SJSA1 (cell line): ENCODE results near the gene PPP1R9A. TPM values are rescaled to one million over a fixed set of nuclear protein-coding genes. Genes with fewer than 3 reads are reported as not detected.
A peak's percentile ranks its signal among the peaks of the same experiment; 100 is the strongest.

ENCODE experiments used
- DNase-seq, 2 experiments: peaks; one replicate each; pipeline ENCODE4 v3.0.0-alpha.2; 2015 to 2020; ENCODE audit warnings: low spot score in 2 of 2, low read depth in 1 of 2
- H3K27ac ChIP-seq: fragments of 250-450 bp; sonication (Bioruptor Pico); 2 replicates; pipeline ENCODE4 v1.5.1; 2020; ENCODE audit warnings: mild to moderate bottlenecking, moderate library complexity
- H3K27me3 ChIP-seq: fragments of 250-450 bp; sonication (Bioruptor Pico); replicated peaks from 2 replicates; pipeline ENCODE4 v1.5.1; 2020; ENCODE audit warnings: mild to moderate bottlenecking, moderate library complexity
- H3K36me3 ChIP-seq: fragments of 250-450 bp; sonication (Bioruptor Pico); 2 replicates; pipeline ENCODE4 v1.5.1; 2020; ENCODE audit warnings: mild to moderate bottlenecking
- H3K4me1 ChIP-seq: fragments of 250-450 bp; sonication (Bioruptor Pico); replicated peaks from 2 replicates; pipeline ENCODE4 v1.6.1; 2021; ENCODE audit warnings: mild to moderate bottlenecking
- H3K4me3 ChIP-seq: fragments of 250-450 bp; sonication (Bioruptor Pico); 2 replicates; pipeline ENCODE4 v1.5.1; 2020; ENCODE audit warnings: mild to moderate bottlenecking
- H3K9me3 ChIP-seq: fragments of 250-450 bp; sonication (Bioruptor Pico); replicated peaks from 2 replicates; pipeline ENCODE4 v1.5.1; 2020; ENCODE audit warnings: mild to moderate bottlenecking
- total RNA-seq: library from RNA; depleted of rRNA; stranded (reverse); fragments of >200 nt; shearing (Covaris generic); gene quantifications from 2 replicates; pipeline ENCODE4 v1.2.3, GENCODE V29; 2014

Gene PPP1R9A
- total RNA-seq, 1 experiment from 2014 or later: not detected

DNA sequence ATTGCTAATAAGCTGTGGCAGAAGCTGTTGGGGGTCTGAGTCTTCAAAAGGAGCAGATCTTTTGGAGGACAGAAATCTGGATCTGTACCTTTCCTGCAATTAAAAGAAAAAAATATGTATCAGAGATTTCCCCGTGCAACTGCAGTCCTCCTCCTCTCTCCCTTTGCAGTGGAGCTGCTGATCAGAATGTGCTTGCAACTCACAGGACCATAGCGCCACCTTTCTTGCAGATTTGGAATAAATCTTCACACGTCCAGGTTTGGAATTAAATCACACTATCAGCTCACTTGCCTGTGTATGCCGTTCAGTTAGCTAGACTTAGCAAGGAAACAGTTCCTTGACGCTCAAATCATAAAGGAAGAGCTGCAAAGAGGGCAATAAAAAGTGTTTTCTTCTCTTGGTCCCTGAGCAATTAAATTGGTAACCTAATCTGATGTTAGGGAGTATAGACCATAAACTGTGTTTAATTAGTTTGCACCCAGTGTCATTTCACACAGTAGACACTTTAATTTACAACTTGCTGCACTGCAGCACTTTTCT lies 339.5 kb downstream of the PPP1R9A start:
- no peak overlapping the region for H3K27ac ChIP-seq

DNA sequence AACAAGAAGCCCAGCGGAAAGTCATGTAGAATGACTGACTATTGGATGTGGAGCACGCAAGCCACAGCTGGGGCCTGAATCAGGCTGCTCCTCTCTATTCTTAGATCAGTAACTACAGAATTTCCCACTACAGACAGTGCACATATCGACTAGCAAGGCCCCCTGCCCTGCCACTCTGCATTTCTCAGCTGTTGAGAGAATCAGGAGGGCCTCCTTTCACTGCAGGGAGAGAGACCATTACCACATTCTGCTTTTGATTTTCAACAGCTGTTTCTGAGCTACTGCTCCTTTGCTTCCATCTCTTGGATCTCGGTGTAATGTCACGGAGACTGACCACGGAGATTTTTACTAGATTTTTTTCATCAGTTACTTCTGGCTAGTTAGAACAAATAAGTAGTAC lies 343.2 kb downstream of the PPP1R9A start:
- Histone ChIP-seq H3K36me3 (no peaks in the 10 kb centered on the region), H3K4me1 (no peaks in the 10 kb centered on the region), H3K27ac (no peak overlapping the region), H3K9me3 (no peaks in the 10 kb centered on the region), H3K27me3 (no peaks in the 10 kb centered on the region), H3K4me3 (no peak overlapping the region)
- no peak for DNase-seq

More for the DNA sequence above, 339.5 kb downstream of the PPP1R9A start:
- DNase-seq: peak in 1 of 2 experiments; percentile 16
- H3K4me3 ChIP-seq: no peak overlapping the region
- H3K4me1 ChIP-seq: no peaks in the 10 kb centered on the region
- no peaks in the 10 kb centered on the region for H3K9me3 ChIP-seq
- H3K36me3 ChIP-seq: no peaks in the 10 kb centered on the region
- H3K27me3 ChIP-seq: no peaks in the 10 kb centered on the region

DNA sequence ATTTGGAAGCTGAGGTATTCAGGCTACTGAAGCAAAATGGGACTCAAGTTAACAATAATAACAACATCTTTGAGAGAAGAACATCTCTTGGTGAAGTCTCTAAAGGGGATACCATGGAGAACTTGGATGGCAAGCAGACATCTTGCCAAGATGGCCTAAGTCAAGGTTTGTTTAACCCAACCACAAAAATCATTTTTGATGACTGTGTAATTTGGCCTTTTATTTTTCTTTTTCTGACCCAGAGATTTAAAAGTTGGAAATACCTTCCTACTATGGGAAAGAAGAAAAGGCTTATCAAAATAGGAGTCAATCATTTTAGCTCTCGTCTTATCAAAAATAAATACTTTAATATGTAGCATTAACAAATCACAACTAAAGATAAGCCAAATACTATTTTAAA lies 344.6 kb downstream of the PPP1R9A start:
- no peaks in the 10 kb centered on the region for H3K27me3 ChIP-seq
- H3K9me3 ChIP-seq: no peaks in the 10 kb centered on the region
- H3K36me3 ChIP-seq: no peaks in the 10 kb centered on the region
- no peak for DNase-seq
- no peaks in the 10 kb centered on the region for H3K4me1 ChIP-seq
- no peak overlapping the region for H3K27ac ChIP-seq
- no peak overlapping the region for H3K4me3 ChIP-seq

GRCh38 chr7:95253986-95254385 lies 346.6 kb downstream of the PPP1R9A start:
- H3K27ac ChIP-seq: no peak overlapping the region
- H3K9me3 ChIP-seq: no peaks in the 10 kb centered on the region
- no peak overlapping the region for H3K4me3 ChIP-seq
- no peaks in the 10 kb centered on the region for H3K4me1 ChIP-seq
- H3K36me3 ChIP-seq: no peaks in the 10 kb centered on the region
- H3K27me3 ChIP-seq: no peaks in the 10 kb centered on the region
- no peak for DNase-seq

DNA sequence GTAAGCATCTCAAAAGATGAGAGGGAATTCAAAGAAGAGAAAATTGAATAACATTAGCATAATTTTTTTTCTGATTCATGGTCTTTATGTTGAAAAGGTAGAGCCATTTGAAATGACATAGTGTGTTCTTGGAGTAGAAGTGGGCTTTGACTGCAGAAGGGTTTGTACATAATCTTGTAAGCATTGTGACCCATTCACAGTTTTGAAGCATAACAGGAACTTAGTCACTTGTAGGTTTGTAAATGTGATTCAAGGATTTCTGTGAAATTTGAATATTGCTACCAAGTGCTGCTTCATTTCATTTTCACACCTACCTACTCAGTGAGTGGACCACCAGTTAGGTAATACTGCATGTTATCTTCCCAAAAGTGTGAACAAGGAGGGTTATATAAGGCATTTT lies 348.3 kb downstream of the PPP1R9A start:
- no peak overlapping the region for H3K27ac ChIP-seq
- no peak for DNase-seq
- no peaks in the 10 kb centered on the region for H3K36me3 ChIP-seq
- no peaks in the 10 kb centered on the region for H3K27me3 ChIP-seq
- no peaks in the 10 kb centered on the region for H3K9me3 ChIP-seq
- H3K4me3 ChIP-seq: no peak overlapping the region
- no peaks in the 10 kb centered on the region for H3K4me1 ChIP-seq

- H3K9me3 ChIP-seq: no peaks in the 10 kb centered on the region
- H3K27ac ChIP-seq: no peak overlapping the region
- H3K4me3 ChIP-seq: no peak overlapping the region
- H3K36me3 ChIP-seq: no peaks in the 10 kb centered on the region
- no peak for DNase-seq
- no peaks in the 10 kb centered on the region for H3K27me3 ChIP-seq
- H3K4me1 ChIP-seq: no peaks in the 10 kb centered on the region
These were observed 354.6 kb downstream of the PPP1R9A start for GRCh38 chr7:95261895-95262415.

- no peak overlapping the region for H3K27ac ChIP-seq
- no peaks in the 10 kb centered on the region for H3K27me3 ChIP-seq
- H3K4me1 ChIP-seq: no peaks in the 10 kb centered on the region
- no peaks in the 10 kb centered on the region for H3K36me3 ChIP-seq
- no peak for DNase-seq
- H3K4me3 ChIP-seq: no peak overlapping the region
- H3K9me3 ChIP-seq: no peaks in the 10 kb centered on the region
These were observed 355.5 kb downstream of the PPP1R9A start for GRCh38 chr7:95262875-95263274.

DNA sequence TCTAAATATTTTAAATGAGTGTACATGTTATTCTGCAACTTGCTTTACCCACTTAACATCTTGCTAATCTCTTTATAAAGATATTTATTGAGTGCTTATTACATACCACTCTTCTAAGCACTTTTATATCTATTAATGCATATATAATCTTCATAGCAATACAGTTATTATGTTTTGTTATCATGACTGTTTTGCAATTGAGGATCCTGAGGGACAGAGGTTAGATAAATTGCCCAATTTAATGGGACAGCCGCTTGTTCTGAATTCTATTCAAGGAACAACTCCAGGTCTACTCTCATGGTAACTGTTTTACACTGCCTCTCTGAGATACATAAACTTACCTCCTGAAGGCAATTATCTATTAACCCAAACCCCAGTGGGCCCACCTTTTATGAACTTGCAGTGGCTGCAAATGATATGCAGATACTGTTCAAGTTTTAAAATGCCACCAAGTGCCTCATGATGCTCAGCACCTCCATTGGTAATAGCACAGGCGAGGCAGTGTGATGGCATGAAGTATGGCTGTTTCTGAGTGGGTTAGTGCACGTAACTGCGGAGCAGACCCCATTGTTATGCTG lies 356.5 kb downstream of the PPP1R9A start:
- Histone ChIP-seq H3K4me1 (no peaks in the 10 kb centered on the region), H3K36me3 (no peaks in the 10 kb centered on the region), H3K27me3 (peaks cover 6% of the 10 kb centered on the region; the same call in 1 of the 2 replicates), H3K27ac (no peak overlapping the region), H3K9me3 (no peaks in the 10 kb centered on the region), H3K4me3 (no peak overlapping the region)
- no peak for DNase-seq

DNA sequence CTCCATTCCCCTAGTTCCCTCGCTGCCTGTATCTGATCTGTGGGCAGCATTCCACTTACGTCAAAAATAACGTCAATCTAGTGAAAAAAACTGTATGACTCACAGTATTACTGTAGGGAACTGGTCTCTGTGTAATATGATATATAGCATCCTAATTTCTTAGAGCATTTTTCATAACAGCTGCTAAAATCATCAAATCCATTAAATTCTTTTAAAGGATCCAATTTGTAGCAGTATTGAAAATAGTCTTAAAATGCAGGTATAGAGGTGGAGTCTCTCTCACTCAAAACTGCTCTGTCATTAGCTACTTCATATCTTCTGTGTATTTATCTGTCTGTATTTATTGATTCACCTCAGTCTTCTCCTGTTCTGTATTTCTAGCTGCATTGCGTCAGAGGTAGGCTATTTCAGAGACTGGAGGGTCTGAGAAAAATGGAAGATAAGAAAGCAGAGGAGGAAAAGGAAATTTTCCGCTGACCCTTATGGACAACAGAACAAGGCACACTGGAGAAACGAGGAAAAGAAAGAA lies 357.0 kb downstream of the PPP1R9A start:
- Histone ChIP-seq H3K27me3 (peaks cover 6% of the 10 kb centered on the region; the same call in 1 of the 2 replicates), H3K9me3 (no peaks in the 10 kb centered on the region), H3K4me3 (no peak overlapping the region), H3K4me1 (no peaks in the 10 kb centered on the region), H3K27ac (no peak overlapping the region), H3K36me3 (no peaks in the 10 kb centered on the region)
- DNase-seq: peak in 1 of 2 experiments; percentile 5

DNA sequence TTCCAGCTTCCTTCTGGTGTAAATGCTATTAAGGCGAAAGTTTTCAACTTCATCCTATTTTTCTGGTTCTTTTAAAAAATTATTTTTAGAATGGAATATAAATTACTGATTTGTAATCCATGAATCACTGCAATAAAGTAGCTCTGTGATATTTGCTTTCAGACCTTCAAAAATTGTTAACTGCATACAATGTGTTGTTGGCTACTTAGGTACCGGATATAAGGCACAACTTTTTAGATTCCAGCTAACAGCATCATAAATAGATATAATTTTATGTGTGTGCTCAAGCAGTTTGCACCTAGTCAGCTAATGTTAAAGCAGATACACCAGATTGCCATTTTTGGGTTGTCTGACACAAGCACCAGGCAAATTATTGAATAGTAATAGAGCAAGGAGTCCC lies 358.2 kb downstream of the PPP1R9A start:
- H3K4me1 ChIP-seq: no peaks in the 10 kb centered on the region
- H3K27me3 ChIP-seq: peaks cover 6% of the 10 kb centered on the region; the same call in 1 of the 2 replicates
- no peak overlapping the region for H3K27ac ChIP-seq
- no peak for DNase-seq
- H3K36me3 ChIP-seq: no peaks in the 10 kb centered on the region
- no peaks in the 10 kb centered on the region for H3K9me3 ChIP-seq
- no peak overlapping the region for H3K4me3 ChIP-seq

DNA sequence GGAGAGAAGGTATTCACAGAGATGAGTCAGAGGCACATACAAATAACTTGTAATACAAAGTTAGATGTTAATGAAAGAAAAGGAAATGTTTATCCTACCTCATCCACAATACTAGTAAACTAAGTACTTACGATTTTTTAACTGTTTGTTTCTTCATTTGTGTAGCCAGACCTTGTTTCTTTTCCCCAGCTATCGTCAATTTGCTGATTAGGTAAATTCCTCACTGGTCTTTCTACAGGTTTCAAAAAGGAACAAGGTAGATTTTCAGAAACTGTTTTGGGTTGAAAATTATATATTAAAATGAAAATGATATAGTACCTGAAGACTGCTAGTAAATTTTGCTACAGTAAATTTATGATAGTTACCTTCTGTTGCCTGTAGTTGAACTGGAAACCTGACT lies 360.4 kb downstream of the PPP1R9A start:
- H3K4me1 ChIP-seq: no peaks in the 10 kb centered on the region
- DNase-seq: no peak
- H3K4me3 ChIP-seq: no peak overlapping the region
- H3K36me3 ChIP-seq: no peaks in the 10 kb centered on the region
- H3K9me3 ChIP-seq: no peaks in the 10 kb centered on the region
- H3K27ac ChIP-seq: no peak overlapping the region
- H3K27me3 ChIP-seq: peaks cover 6% of the 10 kb centered on the region; the same call in 1 of the 2 replicates

- Histone ChIP-seq H3K27ac (no peak overlapping the region), H3K4me3 (no peak overlapping the region), H3K9me3 (no peaks in the 10 kb centered on the region), H3K4me1 (no peaks in the 10 kb centered on the region), H3K36me3 (no peaks in the 10 kb centered on the region), H3K27me3 (peaks cover 6% of the 10 kb centered on the region; the same call in 1 of the 2 replicates)
- DNase-seq: no peak
These were observed 362.2 kb downstream of the PPP1R9A start for GRCh38 chr7:95269640-95270039.

GRCh38 chr7:95276114-95276513 lies 368.7 kb downstream of the PPP1R9A start:
- no peak overlapping the region for H3K4me3 ChIP-seq
- peaks cover 5% of the 10 kb centered on the region for H3K27me3 ChIP-seq
- H3K9me3 ChIP-seq: no peaks in the 10 kb centered on the region
- no peak overlapping the region for H3K27ac ChIP-seq
- H3K4me1 ChIP-seq: no peaks in the 10 kb centered on the region
- no peak for DNase-seq
- H3K36me3 ChIP-seq: no peaks in the 10 kb centered on the region

GRCh38 chr7:95279417-95279816 lies 372.0 kb downstream of the PPP1R9A start:
- no peak for DNase-seq
- no peak overlapping the region for H3K4me3 ChIP-seq
- no peaks in the 10 kb centered on the region for H3K9me3 ChIP-seq

More at GRCh38 chr7:95279417-95279816, 372.0 kb downstream of the PPP1R9A start:
- no peaks in the 10 kb centered on the region for H3K4me1 ChIP-seq
- H3K36me3 ChIP-seq: no peaks in the 10 kb centered on the region
- H3K27me3 ChIP-seq: peaks cover 5% of the 10 kb centered on the region
- H3K27ac ChIP-seq: no peak overlapping the region
